Fibroblast of lung (primary cell): ENCODE results near the gene XK. TPM values are rescaled to one million over a fixed set of nuclear protein-coding genes. Genes with fewer than 3 reads are reported as not detected.
"Not testable (repeated sequence)": the region's sequence is repeated elsewhere in the genome, so short reads cannot be mapped to it uniquely, and the experiment has no call there.

Experiments used
- DNase-seq, 2 donors: peaks; one replicate each; pipeline versions ENCODE4 v3.0.0 to v3.0.0-alpha.2; 2010; ENCODE audit warnings: low read depth in 2 of 2
- H2AFZ ChIP-seq: 2 replicates; pipeline ENCODE4 v1.5.1; 2012; ENCODE audit warnings: low read length, control low read depth, inconsistent platforms
- H3K27ac ChIP-seq: 2 replicates; pipeline ENCODE4 v1.5.1; 2011; ENCODE audit warnings: low read length, control low read depth; ENCODE audit not compliant: insufficient read depth
- H3K27me3 ChIP-seq: 2 replicates; pipeline ENCODE4 v1.5.1; 2011; ENCODE audit warnings: mild to moderate bottlenecking, low read length; ENCODE audit not compliant: control insufficient read depth, insufficient read depth
- H3K36me3 ChIP-seq: 2 replicates; pipeline ENCODE4 v1.5.1; 2011; ENCODE audit warnings: low read length; ENCODE audit not compliant: control insufficient read depth, insufficient read depth
- H3K4me1 ChIP-seq: 2 replicates; pipeline ENCODE4 v1.5.1; 2011; ENCODE audit warnings: low read length; ENCODE audit not compliant: control insufficient read depth, insufficient read depth; ENCODE audit errors: extremely low read depth
- H3K4me2 ChIP-seq: 2 replicates; pipeline ENCODE4 v1.5.1; 2011; ENCODE audit warnings: low read length, control low read depth; ENCODE audit not compliant: insufficient read depth; ENCODE audit errors: extremely low read depth
- H3K4me3 ChIP-seq, 4 experiments: fragments of 200-600 bp in 1 of 4; sonication (generic) in 1 of 4; replicated peaks in 1 of 4; 2 replicates each; pipeline ENCODE4 v1.5.1; 2011 to 2016; ENCODE audit warnings: low read length in 4 of 4, low read depth in 3 of 4, mild to moderate bottlenecking in 3 of 4, control low read depth in 2 of 4, inconsistent platforms in 1 of 4, mixed read lengths in 1 of 4; ENCODE audit not compliant: insufficient read depth in 1 of 4; ENCODE audit errors: control extremely low read depth in 1 of 4
- H3K79me2 ChIP-seq: 2 replicates; pipeline ENCODE4 v1.5.1; 2012; ENCODE audit warnings: mild to moderate bottlenecking, low read length, inconsistent platforms; ENCODE audit not compliant: control insufficient read depth, insufficient read depth
- H3K9ac ChIP-seq: 2 replicates; pipeline ENCODE4 v1.5.1; 2011; ENCODE audit warnings: mild to moderate bottlenecking, low read length, control low read depth; ENCODE audit not compliant: insufficient read depth
- H3K9me3 ChIP-seq: 2 replicates; pipeline ENCODE4 v1.5.1; 2012; ENCODE audit warnings: low read depth, low read length; ENCODE audit not compliant: control insufficient read depth, insufficient read depth
- H4K20me1 ChIP-seq: 2 replicates; pipeline ENCODE4 v1.5.1; 2011; ENCODE audit warnings: low read length; ENCODE audit not compliant: control insufficient read depth, insufficient read depth; ENCODE audit errors: extremely low read depth
- EZH2 ChIP-seq: IDR thresholded peaks from 2 replicates; pipeline ENCODE4 v1.5.1; 2012; ENCODE audit warnings: low read length, control low read depth, mild to moderate bottlenecking; ENCODE audit errors: missing control alignments
- polyA plus RNA-seq, 2 donors: library from polyadenylated mRNA; depleted of rRNA in 1 of 2; stranded (reverse) in 1 of 2; unstranded in 1 of 2; fragments of >200 nt; gene quantifications; 2 replicates each; pipeline ENCODE4 v1.2.1, GENCODE V29; 2011 to 2012; ENCODE audit warnings: missing spikeins in 1 of 2
- total RNA-seq: library from RNA; depleted of rRNA; stranded (reverse); fragments of >200 nt; gene quantifications from 2 replicates; pipeline ENCODE4 v1.2.1, GENCODE V29; 2014
- TF ChIP-seq, protein P1 (sequence below), 2 donors: IDR thresholded peaks in 1 of 2; conservative IDR thresholded peaks in 1 of 2; 1 replicate in 1 of 2; 2 replicates in 1 of 2; pipeline ENCODE4 v1.5.1; 2011 to 2012; ENCODE audit warnings: low read length in 2 of 2, control low read depth in 1 of 2, inconsistent platforms in 1 of 2, low read depth in 1 of 2, mild to moderate bottlenecking in 1 of 2

XK gene
- total and polyA plus RNA-seq, 2 donors (not counting 1 experiment from before 2014, with no cell fraction given): 0.03 to 0.17 TPM

DNA sequence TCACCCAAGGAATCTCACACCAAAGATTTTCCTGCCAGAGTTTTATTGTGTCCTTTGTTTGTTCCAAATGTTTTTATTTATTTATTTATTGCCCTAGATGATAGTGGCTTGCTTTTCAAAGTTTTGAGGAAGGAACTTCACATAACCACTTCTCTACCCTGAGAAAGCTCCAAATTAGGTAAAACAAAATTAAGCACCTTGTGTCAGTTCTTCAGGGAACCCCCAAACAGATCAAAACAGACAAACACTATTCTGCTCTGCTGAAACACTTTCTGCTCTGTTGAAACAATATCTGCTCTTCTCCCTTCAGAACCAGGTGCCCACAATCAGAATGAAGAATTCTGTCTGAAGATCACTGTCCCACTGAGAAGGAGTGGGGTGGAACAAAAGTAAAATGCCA lies 77.8 kb downstream of the XK start:
- H3K4me3 ChIP-seq: no peak overlapping the region
- H3K79me2 ChIP-seq: no peaks in the 10 kb centered on the region
- no peak overlapping the region for H3K4me2 ChIP-seq
- no peak overlapping the region for H2AFZ ChIP-seq
- no peak overlapping the region for H3K27ac ChIP-seq
- DNase-seq: no peak
- no peaks in the 10 kb centered on the region for H4K20me1 ChIP-seq
- H3K4me1 ChIP-seq: no peaks in the 10 kb centered on the region
- no peaks in the 10 kb centered on the region for H3K36me3 ChIP-seq
- no peak overlapping the region for H3K9ac ChIP-seq
- H3K27me3 ChIP-seq: no peaks in the 10 kb centered on the region
- TF ChIP-seq EZH2: no peak
- TF ChIP-seq, protein P1, sequence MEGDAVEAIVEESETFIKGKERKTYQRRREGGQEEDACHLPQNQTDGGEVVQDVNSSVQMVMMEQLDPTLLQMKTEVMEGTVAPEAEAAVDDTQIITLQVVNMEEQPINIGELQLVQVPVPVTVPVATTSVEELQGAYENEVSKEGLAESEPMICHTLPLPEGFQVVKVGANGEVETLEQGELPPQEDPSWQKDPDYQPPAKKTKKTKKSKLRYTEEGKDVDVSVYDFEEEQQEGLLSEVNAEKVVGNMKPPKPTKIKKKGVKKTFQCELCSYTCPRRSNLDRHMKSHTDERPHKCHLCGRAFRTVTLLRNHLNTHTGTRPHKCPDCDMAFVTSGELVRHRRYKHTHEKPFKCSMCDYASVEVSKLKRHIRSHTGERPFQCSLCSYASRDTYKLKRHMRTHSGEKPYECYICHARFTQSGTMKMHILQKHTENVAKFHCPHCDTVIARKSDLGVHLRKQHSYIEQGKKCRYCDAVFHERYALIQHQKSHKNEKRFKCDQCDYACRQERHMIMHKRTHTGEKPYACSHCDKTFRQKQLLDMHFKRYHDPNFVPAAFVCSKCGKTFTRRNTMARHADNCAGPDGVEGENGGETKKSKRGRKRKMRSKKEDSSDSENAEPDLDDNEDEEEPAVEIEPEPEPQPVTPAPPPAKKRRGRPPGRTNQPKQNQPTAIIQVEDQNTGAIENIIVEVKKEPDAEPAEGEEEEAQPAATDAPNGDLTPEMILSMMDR (conservative IDR thresholded peaks at IDR 0.05 in 1 of 2, IDR thresholded peaks at IDR 0.05 in 1 of 2; ENCODE audit: low read depth in 1 of 2, low read length in 2 of 2): no peak
- H3K9me3 ChIP-seq: no peaks in the 10 kb centered on the region

DNA sequence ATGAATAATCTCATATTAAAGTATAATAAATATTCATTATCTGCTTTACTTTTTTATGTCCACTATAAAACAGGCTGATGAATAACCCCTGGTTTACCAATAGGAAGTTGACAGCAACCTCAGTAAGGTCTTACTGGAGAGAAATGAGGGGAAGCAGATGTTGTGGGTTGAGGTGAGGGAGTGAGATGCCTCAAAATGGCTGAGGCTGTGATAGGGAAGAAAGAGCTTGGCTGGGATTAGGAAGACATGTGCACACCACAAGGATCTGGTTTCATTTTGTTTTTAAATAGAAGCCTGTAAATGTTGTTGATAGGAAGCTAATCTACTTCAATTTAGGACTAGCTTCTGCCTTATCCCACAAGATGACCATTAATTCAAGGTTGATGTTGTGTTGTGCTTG lies 79.9 kb downstream of the XK start:
- Histone ChIP-seq H3K4me3 (no peak overlapping the region), H3K4me2 (no peak overlapping the region), H3K9me3 (no peaks in the 10 kb centered on the region), H3K79me2 (no peaks in the 10 kb centered on the region), H4K20me1 (no peaks in the 10 kb centered on the region), H2AFZ (no peak overlapping the region), H3K4me1 (no peaks in the 10 kb centered on the region), H3K27ac (no peak overlapping the region), H3K9ac (no peak overlapping the region), H3K27me3 (no peaks in the 10 kb centered on the region), H3K36me3 (no peaks in the 10 kb centered on the region)
- no peak for TF ChIP-seq EZH2
- TF ChIP-seq, protein P1 (conservative IDR thresholded peaks at IDR 0.05 in 1 of 2, IDR thresholded peaks at IDR 0.05 in 1 of 2; ENCODE audit: low read depth in 1 of 2, low read length in 2 of 2): no peak
- DNase-seq: no peak

DNA sequence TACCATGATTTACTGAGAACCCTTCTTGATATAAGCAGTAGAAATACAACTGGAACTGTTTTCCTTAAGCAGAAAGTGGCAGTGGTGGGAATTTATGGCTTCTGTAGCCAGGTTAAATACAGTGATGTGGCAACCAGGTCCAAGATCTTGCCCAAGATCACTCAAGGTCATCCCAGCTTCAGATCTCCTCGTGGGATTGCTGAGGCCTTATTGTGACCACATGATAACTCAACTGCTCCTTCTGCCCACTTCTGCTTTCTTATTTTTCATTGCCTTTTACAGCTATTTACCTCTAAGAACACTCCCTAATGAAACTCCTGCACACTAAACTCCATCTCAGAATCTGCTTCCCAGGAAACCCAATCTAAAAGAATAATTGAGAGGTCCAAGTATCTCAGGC lies 81.8 kb downstream of the XK start:
- H3K36me3 ChIP-seq: no peaks in the 10 kb centered on the region
- no peak overlapping the region for H3K27ac ChIP-seq
- H4K20me1 ChIP-seq: no peaks in the 10 kb centered on the region
- H2AFZ ChIP-seq: no peak overlapping the region
- no peak overlapping the region for H3K4me2 ChIP-seq
- DNase-seq: no peak
- H3K9me3 ChIP-seq: no peaks in the 10 kb centered on the region
- H3K9ac ChIP-seq: no peak overlapping the region
- TF ChIP-seq EZH2: no peak
- TF ChIP-seq, protein P1 (conservative IDR thresholded peaks at IDR 0.05 in 1 of 2, IDR thresholded peaks at IDR 0.05 in 1 of 2; ENCODE audit: low read depth in 1 of 2, low read length in 2 of 2): no peak
- no peaks in the 10 kb centered on the region for H3K79me2 ChIP-seq
- H3K4me3 ChIP-seq: no peak overlapping the region
- no peaks in the 10 kb centered on the region for H3K4me1 ChIP-seq
- no peaks in the 10 kb centered on the region for H3K27me3 ChIP-seq

GRCh38 chrX:37768866-37769265 lies 83.3 kb downstream of the XK start:
- not testable (repeated sequence) for H3K4me2 ChIP-seq, H3K79me2 ChIP-seq, H2AFZ ChIP-seq

More at GRCh38 chrX:37768866-37769265, 83.3 kb downstream of the XK start:
- H3K9ac ChIP-seq, H3K27me3 ChIP-seq, H3K27ac ChIP-seq, H3K9me3 ChIP-seq, H3K4me3 ChIP-seq, H3K4me1 ChIP-seq, H3K36me3 ChIP-seq, H4K20me1 ChIP-seq, DNase-seq: not testable (repeated sequence)
